Keratinocyte (primary cell): ENCODE results near the gene INHBE. TPM values are rescaled to one million over a fixed set of nuclear protein-coding genes. Genes with fewer than 3 reads are reported as not detected.

Source experiments
- DNase-seq: peaks from one replicate; pipeline ENCODE4 v3.0.0-alpha.2; 2011; ENCODE audit warnings: low read depth, missing footprints, low spot score
- FAIRE-seq: peaks from 2 replicates; lab custom pipeline; 2011; peaks lifted over from hg19 to GRCh38; lab: Jason Lieb, UNC
- H2AFZ ChIP-seq: 2 replicates; pipeline ENCODE4 v1.6.0; 2012; ENCODE audit warnings: low read length, control low read depth, inconsistent platforms; ENCODE audit not compliant: control insufficient read depth
- H3K27ac ChIP-seq: 2 replicates; pipeline ENCODE4 v1.5.1; 2011; ENCODE audit warnings: low read length; ENCODE audit not compliant: control insufficient read depth, insufficient read depth
- H3K27me3 ChIP-seq: 3 replicates; pipeline ENCODE4 v1.6.0; 2011; ENCODE audit warnings: low read length; ENCODE audit not compliant: control insufficient read depth, insufficient read depth; ENCODE audit errors: extremely low read depth
- H3K36me3 ChIP-seq, 2 experiments: 2 replicates in 1 of 2; 3 replicates in 1 of 2; pipeline ENCODE4 v1.5.1; 2011; ENCODE audit warnings: low read length in 2 of 2, mild to moderate bottlenecking in 1 of 2; ENCODE audit not compliant: control insufficient read depth in 2 of 2, insufficient read depth in 2 of 2; ENCODE audit errors: extremely low read depth in 1 of 2
- H3K4me1 ChIP-seq: 3 replicates; pipeline ENCODE4 v1.5.1; 2011; ENCODE audit warnings: low read length; ENCODE audit not compliant: control insufficient read depth, insufficient read depth; ENCODE audit errors: extremely low read depth
- H3K4me2 ChIP-seq: 3 replicates; pipeline ENCODE4 v1.6.0; 2011; ENCODE audit warnings: low read depth, low read length; ENCODE audit not compliant: control insufficient read depth, insufficient read depth; ENCODE audit errors: extremely low read depth
- H3K4me3 ChIP-seq, 3 experiments: fragments of 200-600 bp in 1 of 3; sonication (generic) in 1 of 3; 2 replicates in 2 of 3; 3 replicates in 1 of 3; pipeline ENCODE4 v1.5.1; 2011 to 2016; ENCODE audit warnings: low read length in 3 of 3, mild to moderate bottlenecking in 3 of 3, control low read depth in 2 of 3, inconsistent platforms in 1 of 3, low read depth in 1 of 3, mixed read lengths in 1 of 3, mixed run types in 1 of 3, moderate library complexity in 1 of 3; ENCODE audit not compliant: control insufficient read depth in 2 of 3, insufficient read depth in 2 of 3; ENCODE audit errors: extremely low read depth in 1 of 3
- H3K79me2 ChIP-seq: 2 replicates; pipeline ENCODE4 v1.6.0; 2012; ENCODE audit warnings: low read length; ENCODE audit not compliant: control insufficient read depth, insufficient read depth
- H3K9ac ChIP-seq: 3 replicates; pipeline ENCODE4 v1.6.0; 2011; ENCODE audit warnings: low read length; ENCODE audit not compliant: control insufficient read depth, insufficient read depth; ENCODE audit errors: extremely low read depth
- H3K9me1 ChIP-seq: 3 replicates; pipeline ENCODE4 v1.6.0; 2011; ENCODE audit warnings: low read length; ENCODE audit not compliant: control insufficient read depth, insufficient read depth; ENCODE audit errors: extremely low read depth
- H3K9me3 ChIP-seq: 2 replicates; pipeline ENCODE4 v1.5.1; 2012; ENCODE audit warnings: low read depth, low read length; ENCODE audit not compliant: control insufficient read depth
- H4K20me1 ChIP-seq: 3 replicates; pipeline ENCODE4 v1.6.0; 2011; ENCODE audit warnings: low read length; ENCODE audit not compliant: control insufficient read depth, insufficient read depth; ENCODE audit errors: extremely low read depth
- CTCF ChIP-seq, 3 experiments: IDR thresholded peaks in 1 of 3; conservative IDR thresholded peaks in 1 of 3; optimal IDR thresholded peaks in 1 of 3; 2 replicates in 2 of 3; 3 replicates in 1 of 3; pipeline versions ENCODE3 to v1.5.1; 2011; ENCODE audit warnings: low read length in 3 of 3, mild to moderate bottlenecking in 3 of 3, moderate library complexity in 2 of 3, control low read depth in 1 of 3, inconsistent platforms in 1 of 3; ENCODE audit not compliant: insufficient read depth in 2 of 3; ENCODE audit errors: extremely low read depth in 1 of 3
- EZH2 ChIP-seq: IDR thresholded peaks from one replicate; pipeline ENCODE4 v1.6.1; 2012; ENCODE audit warnings: inconsistent platforms, mild to moderate bottlenecking, low read length, moderate library complexity
- dilution Hi-C: fragments of 300-500 bp; cut with MboI; formaldehyde crosslinking; loops from one replicate; pipeline ENCODE4 v1.7.0; 2020; ENCODE audit warnings: low sequenced_read_pairs; ENCODE audit not compliant: extremely low pct_ligation_motif_present
- polyA plus RNA-seq, 5 experiments: library from polyadenylated mRNA; depleted of rRNA in 3 of 5; stranded (reverse) in 3 of 5; stranded (forward) in 1 of 5; unstranded in 1 of 5; fragments of >200 nt; gene quantifications; 1 replicate in 1 of 5; 2 replicates in 3 of 5; 3 replicates in 1 of 5; pipeline versions ENCODE4 v1.2.1 to v1.2.3, GENCODE V29; 2011 to 2012; ENCODE audit warnings: missing spikeins in 2 of 5, low read depth in 1 of 5, low replicate concordance in 1 of 5

The INHBE gene
- polyA plus RNA-seq, 1 donor (not counting 4 experiments of a cell fraction or from before 2014, with no cell fraction given), result not detected

- FAIRE-seq, result no peak
- Histone ChIP-seq H3K4me1 (peaks cover 4% of the 10 kb centered on the region), H3K27me3 (no peaks in the 10 kb centered on the region), H3K4me3 (no peak overlapping the region), H3K9me1 (no peaks in the 10 kb centered on the region), H3K9me3 (no peaks in the 10 kb centered on the region), H3K4me2 (no peak overlapping the region), H3K79me2 (no peaks in the 10 kb centered on the region), H4K20me1 (no peaks in the 10 kb centered on the region), H3K36me3 (no peaks in the 10 kb centered on the region), H3K27ac (no peak overlapping the region), H3K9ac (no peak overlapping the region), H2AFZ (no peak overlapping the region)
- TF ChIP-seq CTCF (optimal IDR thresholded peaks at IDR 0.05 in 1 of 3, IDR thresholded peaks at IDR 0.05 in 1 of 3, conservative IDR thresholded peaks at IDR 0.05 in 1 of 3; ENCODE audit: extremely low read depth in 1 of 3, insufficient read depth in 2 of 3, low read length in 3 of 3) (no peak), EZH2 (no peak)
- no peak for DNase-seq
- dilution Hi-C loops, result no loop called here
These were observed 19.8 kb upstream of the INHBE start for GRCh38 chr12:57435293-57435692.

GRCh38 chr12:57438400-57438799, 16.7 kb upstream of the INHBE start:
- H3K4me2 ChIP-seq, result no peak overlapping the region
- H3K27ac ChIP-seq, result no peak overlapping the region
- no peaks in the 10 kb centered on the region for H3K27me3 ChIP-seq
- no peaks in the 10 kb centered on the region for H3K9me1 ChIP-seq
- no peaks in the 10 kb centered on the region for H3K9me3 ChIP-seq
- H3K79me2 ChIP-seq, result no peaks in the 10 kb centered on the region
- FAIRE-seq (no peak), DNase-seq (no peak)
- H3K4me3 ChIP-seq, result no peak overlapping the region
- dilution Hi-C loops, result no loop called here
- no peaks in the 10 kb centered on the region for H4K20me1 ChIP-seq
- H3K4me1 ChIP-seq, result no peaks in the 10 kb centered on the region
- no peak for TF ChIP-seq EZH2
- no peak for TF ChIP-seq CTCF (optimal IDR thresholded peaks at IDR 0.05 in 1 of 3, IDR thresholded peaks at IDR 0.05 in 1 of 3, conservative IDR thresholded peaks at IDR 0.05 in 1 of 3; ENCODE audit: extremely low read depth in 1 of 3, insufficient read depth in 2 of 3, low read length in 3 of 3)
- no peak overlapping the region for H2AFZ ChIP-seq
- H3K36me3 ChIP-seq, result no peaks in the 10 kb centered on the region
- no peak overlapping the region for H3K9ac ChIP-seq
